CD14-positive monocyte (primary cell): ENCODE data around the gene WDFY4. TPM values are rescaled to one million over a fixed set of nuclear protein-coding genes. Genes with fewer than 3 reads are reported as not detected.
A peak's percentile ranks its signal among the peaks of the same experiment; 100 is the strongest.

ENCODE experiments used
- DNase-seq, 3 donors: peaks; one replicate each; pipeline ENCODE4 v3.0.0-alpha.2; 2011 to 2022
- H2AFZ ChIP-seq: 2 replicates; pipeline ENCODE4 v1.6.0; 2012; ENCODE audit warnings: mild to moderate bottlenecking, low read depth, low read length, inconsistent platforms; ENCODE audit not compliant: insufficient read depth, poor library complexity, severe bottlenecking
- H3K27ac ChIP-seq, 2 donors: 1 replicate in 1 of 2; 2 replicates in 1 of 2; pipeline ENCODE4 v1.5.1; 2012 to 2013; ENCODE audit warnings: low read length in 2 of 2, control low read depth in 1 of 2, inconsistent platforms in 1 of 2, low read depth in 1 of 2, mild to moderate bottlenecking in 1 of 2
- H3K27me3 ChIP-seq, 2 donors: one replicate each; pipeline versions ENCODE4 v1.6.0 to v1.6.1; 2011 to 2013; ENCODE audit warnings: low read length in 2 of 2; ENCODE audit not compliant: control insufficient read depth in 2 of 2, insufficient read depth in 2 of 2
- H3K36me3 ChIP-seq, 2 donors: replicated peaks in 1 of 2; 1 replicate in 1 of 2; 2 replicates in 1 of 2; pipeline versions ENCODE4 v1.5.1 to v1.6.1; 2012 to 2013; ENCODE audit warnings: low read length in 2 of 2, control low read depth in 1 of 2, inconsistent platforms in 1 of 2, mild to moderate bottlenecking in 1 of 2; ENCODE audit not compliant: insufficient read depth in 2 of 2, control insufficient read depth in 1 of 2
- H3K4me1 ChIP-seq, 2 donors: 1 replicate in 1 of 2; 2 replicates in 1 of 2; pipeline versions ENCODE4 v1.5.1 to v1.6.1; 2012 to 2013; ENCODE audit warnings: low read length in 2 of 2, control low read depth in 1 of 2, inconsistent platforms in 1 of 2, mild to moderate bottlenecking in 1 of 2, moderate library complexity in 1 of 2; ENCODE audit not compliant: insufficient read depth in 2 of 2, control insufficient read depth in 1 of 2
- H3K4me2 ChIP-seq: replicated peaks from 2 replicates; pipeline ENCODE3; 2012; ENCODE audit warnings: low read length, moderate library complexity, mild to moderate bottlenecking; ENCODE audit not compliant: poor library complexity, severe bottlenecking; ENCODE audit errors: extremely low read depth
- H3K4me3 ChIP-seq, 3 experiments: fragments of 200-600 bp in 1 of 3; sonication (generic) in 1 of 3; replicated peaks in 1 of 3; 1 replicate in 2 of 3; 2 replicates in 1 of 3; pipeline ENCODE4 v1.5.1; 2011 to 2013; ENCODE audit warnings: low read length in 3 of 3, mild to moderate bottlenecking in 3 of 3, control low read depth in 2 of 3, low read depth in 2 of 3, inconsistent platforms in 1 of 3, moderate library complexity in 1 of 3
- H3K79me2 ChIP-seq: 2 replicates; pipeline ENCODE4 v1.6.0; 2012; ENCODE audit warnings: mild to moderate bottlenecking, control low read depth, inconsistent platforms, low read length, moderate library complexity; ENCODE audit not compliant: insufficient read depth
- H3K9ac ChIP-seq: 2 replicates; pipeline ENCODE4 v1.6.0; 2017; ENCODE audit warnings: low read length, mild to moderate bottlenecking; ENCODE audit not compliant: insufficient read depth, poor library complexity, severe bottlenecking
- H3K9me3 ChIP-seq, 2 donors: replicated peaks in 1 of 2; 1 replicate in 1 of 2; 2 replicates in 1 of 2; pipeline versions ENCODE4 v1.5.1 to v1.6.1; 2012 to 2013; ENCODE audit warnings: low read length in 2 of 2, control low read depth in 1 of 2; ENCODE audit not compliant: control insufficient read depth in 1 of 2, insufficient read depth in 1 of 2
- H4K20me1 ChIP-seq: 2 replicates; pipeline ENCODE4 v1.6.0; 2012; ENCODE audit warnings: mild to moderate bottlenecking, low read length, control low read depth, moderate library complexity; ENCODE audit not compliant: insufficient read depth
- H3K27ac Mint-ChIP-seq, 7 donors: one replicate each; pipeline ENCODE4 v1.8.0; 2020; ENCODE audit warnings: mild to moderate bottlenecking in 7 of 7, mixed read lengths in 7 of 7, moderate library complexity in 6 of 7, inconsistent platforms in 2 of 7
- H3K27me3 Mint-ChIP-seq, 3 donors: one replicate each; pipeline ENCODE4 v1.8.0; 2021 to 2022; ENCODE audit warnings: low read depth in 3 of 3, mild to moderate bottlenecking in 3 of 3, mixed read lengths in 3 of 3, moderate library complexity in 3 of 3, inconsistent platforms in 1 of 3
- H3K36me3 Mint-ChIP-seq, 2 donors: one replicate each; pipeline ENCODE4 v1.8.0; 2020; ENCODE audit warnings: mixed read lengths in 2 of 2, inconsistent platforms in 1 of 2, mild to moderate bottlenecking in 1 of 2
- H3K4me1 Mint-ChIP-seq: one replicate; pipeline ENCODE4 v1.8.0; 2020; ENCODE audit warnings: mild to moderate bottlenecking, mixed read lengths
- H3K4me3 Mint-ChIP-seq, 2 donors: one replicate each; pipeline ENCODE4 v1.8.0; 2020; ENCODE audit warnings: mild to moderate bottlenecking in 2 of 2, mixed read lengths in 2 of 2, moderate library complexity in 1 of 2
- H3K9me3 Mint-ChIP-seq, 7 donors: one replicate each; pipeline ENCODE4 v1.8.0; 2020 to 2022; ENCODE audit warnings: mixed read lengths in 7 of 7, mild to moderate bottlenecking in 6 of 7, moderate library complexity in 6 of 7, inconsistent platforms in 2 of 7
- CTCF ChIP-seq: fragments of 200-600 bp; IDR thresholded peaks from one replicate; pipeline ENCODE4 v1.8.0; 2022; ENCODE audit warnings: antibody characterized with exemption, mild to moderate bottlenecking
- WGBS: methylation state at CpG from one replicate; pipeline ENCODE4 v1.1.5; 2013; ENCODE audit warnings: missing lambda C conversion rate; ENCODE audit not compliant: insufficient coverage; 5-methylcytosine and 5-hydroxymethylcytosine counted together
- intact Hi-C, 2 donors: fragments of 100-400 bp; cut with micrococcal nuclease; formaldehyde crosslinking; loops; one replicate each; pipeline versions ENCODE4 v1.15.0 to v1.15.1; 2023
- polyA plus RNA-seq, 3 donors: library from polyadenylated mRNA; depleted of rRNA in 1 of 3; unstranded in 2 of 3; stranded (reverse) in 1 of 3; fragments of 300-500 nt in 2 of 3; fragments of >200 nt in 1 of 3; fragmentation: Illumina TruSeq in 2 of 3; gene quantifications; 1 replicate in 2 of 3; 2 replicates in 1 of 3; pipeline ENCODE4 v1.2.3, GENCODE V29; 2012 to 2021

The WDFY4 gene
- polyA plus RNA-seq, 3 donors, result 7.5 to 36.1 (median 9.8) TPM

GRCh38 chr10:49001402-49001801, 316.7 kb downstream of the WDFY4 start:
- no peak overlapping the region for H2AFZ ChIP-seq
- no peak overlapping the region for H3K9ac ChIP-seq

GRCh38 chr10:49001870-49002672, 317.4 kb downstream of the WDFY4 start:
- 91% methylated on average over 11 of the region's 17 CpGs for WGBS
- H3K4me3 ChIP-seq, result no peak overlapping the region

More at GRCh38 chr10:49001402-49001801, 316.7 kb downstream of the WDFY4 start:
- intact Hi-C loops, result no loop called here
- H3K36me3 Mint-ChIP-seq, result no peaks in the 10 kb centered on the region
- H3K27me3 ChIP-seq, result no peaks in the 10 kb centered on the region
- DNase-seq, result no peak
- no peak overlapping the region for H3K27ac ChIP-seq
- no peaks in the 10 kb centered on the region for H3K9me3 ChIP-seq
- no peak overlapping the region for H3K4me3 ChIP-seq
- H3K4me2 ChIP-seq, result no peak overlapping the region
- no peaks in the 10 kb centered on the region for H3K4me1 Mint-ChIP-seq
- no peaks in the 10 kb centered on the region for H3K4me1 ChIP-seq
- 94% methylated on average over 7 of the region's 9 CpGs for WGBS
- peaks cover 0 to 2% (median 2%) of the 10 kb centered on the region in 3 donors for H3K27me3 Mint-ChIP-seq
- no peaks in the 10 kb centered on the region for H3K79me2 ChIP-seq
- H3K4me3 Mint-ChIP-seq, result no peak overlapping the region
- H3K36me3 ChIP-seq, result no peaks in the 10 kb centered on the region
- TF ChIP-seq CTCF, result no peak
- no peaks in the 10 kb centered on the region for H4K20me1 ChIP-seq
- H3K9me3 Mint-ChIP-seq, result no peaks in the 10 kb centered on the region
- H3K27ac Mint-ChIP-seq, result no peak overlapping the region

More at GRCh38 chr10:49001870-49002672, 317.4 kb downstream of the WDFY4 start:
- no peaks in the 10 kb centered on the region for H3K36me3 Mint-ChIP-seq
- Histone ChIP-seq H3K27ac (no peak overlapping the region), H3K27me3 (no peaks in the 10 kb centered on the region), H3K9me3 (no peaks in the 10 kb centered on the region), H4K20me1 (no peaks in the 10 kb centered on the region), H3K79me2 (no peaks in the 10 kb centered on the region), H2AFZ (no peak overlapping the region), H3K4me2 (no peak overlapping the region), H3K4me1 (no peaks in the 10 kb centered on the region), H3K36me3 (no peaks in the 10 kb centered on the region), H3K9ac (no peak overlapping the region)
- H3K27me3 Mint-ChIP-seq, result peaks cover 2% of the 10 kb centered on the region in 3 donors
- H3K4me3 Mint-ChIP-seq, result no peak overlapping the region
- H3K27ac Mint-ChIP-seq, result peak overlapping the region in 1 of 7 donors; percentile 23
- no peak for TF ChIP-seq CTCF
- DNase-seq, result no peak
- H3K4me1 Mint-ChIP-seq, result no peaks in the 10 kb centered on the region
- H3K9me3 Mint-ChIP-seq, result no peaks in the 10 kb centered on the region
- intact Hi-C loops, result no loop called here
